NCI-H748 (cell line): Measurements from ENCODE around the gene ABCA1.
"Not testable (repeated sequence)": the region's sequence is repeated elsewhere in the genome, so short reads cannot be mapped to it uniquely, and the experiment has no call there.

Source experiments
- DNase-seq: peaks from one replicate; lab custom pipeline; 2025; ENCODE audit not compliant: unreplicated experiment; lab: John Stamatoyannopoulos, UW

Gene ABCA1

GRCh38 chr9:104774831-104775573 lies 153.0 kb downstream of the ABCA1 start:
- no peak for DNase-seq

GRCh38 chr9:104774132-104774531 lies 153.8 kb downstream of the ABCA1 start:
- no peak for DNase-seq

DNA sequence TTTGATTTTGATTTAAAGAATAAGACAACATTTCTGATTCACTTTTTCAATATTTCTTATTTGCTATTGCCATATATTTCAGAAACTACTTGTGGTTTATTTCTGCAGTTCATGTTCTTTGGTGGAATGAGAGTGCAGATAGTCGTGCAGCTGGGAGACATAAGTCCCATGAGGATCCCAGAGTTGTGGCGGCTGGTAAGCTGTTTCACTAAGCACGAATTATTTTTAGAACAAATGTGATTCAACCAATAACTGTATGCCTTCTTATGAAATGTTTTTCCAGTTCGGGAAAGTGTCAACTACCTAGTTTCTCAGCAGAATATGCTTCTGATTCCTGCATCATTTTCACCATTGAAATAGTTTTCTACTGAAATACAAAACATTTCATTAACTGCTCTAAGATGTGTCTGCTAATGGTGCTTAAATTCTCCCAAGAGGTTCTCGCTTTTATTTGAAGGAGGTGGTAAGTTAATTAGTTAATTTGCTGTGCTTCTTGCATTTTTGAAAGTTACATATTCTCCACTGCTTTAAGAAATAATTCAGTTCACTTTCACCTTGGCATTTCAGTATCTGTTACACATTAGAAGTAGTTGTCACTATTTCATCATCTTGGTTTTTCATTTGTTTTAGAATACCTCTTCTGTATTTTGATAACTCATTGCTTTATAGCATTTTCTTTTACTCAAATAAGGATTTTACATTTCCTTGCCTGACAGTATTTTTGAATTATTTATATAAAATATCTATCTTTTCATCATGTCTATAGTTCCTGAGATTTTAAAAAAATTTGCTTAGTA lies 155.0 kb downstream of the ABCA1 start:
- DNase-seq: no peak

GRCh38 chr9:104769655-104770054 lies 158.3 kb downstream of the ABCA1 start:
- no peak for DNase-seq

DNA sequence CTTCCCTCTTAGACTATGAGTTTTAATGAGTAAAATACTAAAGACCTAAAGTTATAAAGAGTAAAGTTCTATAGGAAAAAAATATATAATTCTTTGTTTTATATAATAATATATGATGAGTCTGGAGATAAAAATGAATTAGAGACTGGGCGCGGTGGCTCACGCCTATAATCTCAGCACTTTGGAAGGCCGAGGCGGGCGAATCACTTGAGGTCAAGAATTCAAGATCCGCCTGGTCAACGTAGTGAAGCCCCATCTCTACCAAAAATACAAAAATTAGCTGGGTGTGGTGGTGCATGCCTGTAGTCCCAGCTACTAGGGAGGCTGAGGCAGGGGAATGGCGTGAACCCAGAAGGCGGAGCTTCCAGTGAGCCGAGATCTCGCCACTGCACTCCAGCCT lies 158.9 kb downstream of the ABCA1 start:
- not testable (repeated sequence) for DNase-seq

GRCh38 chr9:104767507-104767906 lies 160.4 kb downstream of the ABCA1 start:
- DNase-seq: no peak

GRCh38 chr9:104766025-104766424 lies 161.9 kb downstream of the ABCA1 start:
- no peak for DNase-seq

GRCh38 chr9:104765138-104765537 lies 162.8 kb downstream of the ABCA1 start:
- DNase-seq: peak; percentile 3

- DNase-seq: no peak
Measured at GRCh38 chr9:104758974-104759373, 169.0 kb downstream of the ABCA1 start.

DNA sequence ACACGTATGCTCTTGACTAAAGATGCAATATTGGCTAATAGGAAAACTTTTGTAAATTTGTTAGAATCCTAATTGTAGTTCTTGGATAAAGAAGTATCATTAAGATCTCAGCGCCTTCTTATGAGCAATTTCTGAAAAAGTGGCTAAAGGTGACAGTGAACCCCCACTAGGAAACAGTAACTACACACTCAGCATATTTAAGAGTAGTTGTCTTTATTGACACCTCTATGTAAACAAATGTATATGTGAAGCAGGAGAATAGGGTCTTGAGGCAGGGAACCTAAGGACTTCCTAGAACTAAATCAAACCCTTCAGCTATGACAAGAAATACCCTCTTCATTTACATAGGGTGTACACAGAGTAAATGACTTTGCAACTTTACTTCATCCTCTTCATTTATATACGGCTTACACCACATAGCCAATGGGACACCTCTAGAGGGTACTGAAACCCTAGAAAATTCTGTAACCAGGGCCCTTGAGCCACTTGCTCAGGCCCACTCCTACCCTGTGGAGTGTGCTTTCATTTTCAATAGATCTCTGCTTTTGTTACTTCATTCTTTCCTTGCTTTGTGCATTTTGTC lies 177.7 kb downstream of the ABCA1 start:
- no peak for DNase-seq

DNA sequence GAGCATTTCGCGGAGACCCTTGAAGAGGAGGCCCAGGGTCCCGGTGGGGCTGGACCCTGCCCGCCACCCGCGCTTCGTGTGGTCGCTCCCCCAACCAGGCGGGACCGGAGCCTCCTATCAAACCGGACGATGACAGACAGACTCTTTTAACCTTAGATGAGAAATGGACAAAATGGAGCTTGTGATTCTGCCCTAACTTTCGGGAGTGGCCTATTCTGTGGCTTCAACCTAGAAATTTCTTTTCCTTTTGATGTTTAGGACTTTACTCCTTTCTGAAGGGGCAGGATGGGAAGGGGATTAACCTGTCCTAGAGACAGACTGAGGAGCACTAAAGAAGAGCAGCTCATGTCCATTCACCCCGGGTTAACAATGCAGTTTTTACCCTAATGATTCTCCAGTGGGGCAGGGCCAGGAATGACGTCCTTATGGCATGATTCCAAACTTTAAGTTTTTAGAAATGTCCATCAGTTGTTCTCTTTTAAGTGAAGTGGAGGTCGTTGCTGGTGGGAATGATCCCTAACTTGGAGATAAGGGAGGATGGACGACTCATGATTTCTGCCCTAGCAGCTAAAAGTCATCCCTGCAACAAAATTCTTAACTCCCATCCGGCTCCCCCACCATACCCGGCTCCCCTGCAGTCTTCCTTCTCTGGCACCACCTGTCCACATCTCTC lies 179.5 kb downstream of the ABCA1 start:
- peak; percentile 47 for DNase-seq

DNA sequence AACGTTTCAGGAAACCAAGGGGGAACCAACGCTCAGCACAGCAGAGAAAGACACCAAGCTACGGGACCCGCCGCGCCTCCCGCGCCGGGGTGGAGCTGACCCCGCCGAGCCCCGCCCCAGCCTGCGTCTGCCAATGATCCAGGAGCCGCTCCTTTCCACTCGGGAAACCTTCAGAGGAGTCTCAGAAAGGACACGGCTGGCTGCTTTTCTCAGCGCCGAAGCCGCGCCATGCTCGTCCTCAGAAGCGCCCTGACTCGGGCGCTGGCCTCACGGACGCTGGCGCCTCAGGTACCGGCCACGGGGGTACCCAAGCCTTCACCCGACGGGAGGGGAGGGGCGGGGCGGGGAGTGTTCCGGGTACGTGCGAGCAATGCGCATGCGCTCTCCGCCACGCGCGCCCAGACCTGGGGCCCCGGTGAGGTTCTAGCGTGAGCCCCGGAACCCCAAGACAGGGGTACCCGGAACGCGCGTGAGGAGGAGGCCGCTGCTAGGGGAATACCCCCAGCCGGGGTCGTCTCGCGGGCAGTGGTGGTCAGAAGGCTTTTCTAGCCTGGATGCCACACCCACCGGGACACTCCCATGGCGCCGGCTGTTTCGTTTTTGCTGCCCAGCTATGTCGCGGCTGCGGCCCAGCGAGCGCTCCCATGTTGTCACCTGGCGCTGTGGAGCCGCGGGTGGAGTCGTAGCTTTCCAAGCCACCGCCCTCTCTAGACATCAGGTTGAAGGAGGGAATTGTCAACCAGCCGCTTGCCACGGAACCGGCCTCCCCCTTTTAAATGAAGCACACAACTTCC lies 180.2 kb downstream of the ABCA1 start, which contains the start of gene NIPSNAP3A:
NIPSNAP3A (plus strand) TSS at position 119 of the 794 bp plus-strand sequence; CDS start at position 229, 110 bp downstream.
- peak; percentile 90 for DNase-seq

- no peak for DNase-seq
Measured at GRCh38 chr9:104747245-104747564, 180.8 kb downstream of the ABCA1 start.

DNA sequence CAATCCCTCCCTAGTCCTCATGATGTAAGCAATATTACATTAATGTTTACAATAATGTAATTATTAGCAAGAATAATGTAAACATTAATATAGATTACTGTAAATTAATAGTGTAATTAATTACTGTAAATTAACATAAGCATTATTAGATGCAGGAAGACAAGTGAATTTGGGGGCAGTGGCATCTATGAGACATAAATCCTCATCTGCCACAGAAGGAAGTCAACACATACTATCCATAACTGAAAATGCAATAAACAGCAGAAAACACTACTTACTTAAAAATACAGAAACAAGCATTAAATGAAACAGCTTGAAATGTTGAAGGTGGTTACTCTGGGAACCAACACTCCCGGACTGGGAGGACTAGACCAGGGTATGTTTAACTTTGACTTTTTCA lies 181.2 kb downstream of the ABCA1 start:
- DNase-seq: no peak

- no peak for DNase-seq
Measured at GRCh38 chr9:104746285-104746684, 181.7 kb downstream of the ABCA1 start.

GRCh38 chr9:104745852-104746251 lies 182.1 kb downstream of the ABCA1 start:
- no peak for DNase-seq

- DNase-seq: peak; percentile 65
Measured at GRCh38 chr9:104743376-104743985, 184.5 kb downstream of the ABCA1 start.

GRCh38 chr9:104740621-104741020 lies 187.3 kb downstream of the ABCA1 start:
- no peak for DNase-seq

GRCh38 chr9:104738452-104738851 lies 189.5 kb downstream of the ABCA1 start:
- DNase-seq: no peak
